ENCODE results near the gene MEP1A.

Gene MEP1A

DNA sequence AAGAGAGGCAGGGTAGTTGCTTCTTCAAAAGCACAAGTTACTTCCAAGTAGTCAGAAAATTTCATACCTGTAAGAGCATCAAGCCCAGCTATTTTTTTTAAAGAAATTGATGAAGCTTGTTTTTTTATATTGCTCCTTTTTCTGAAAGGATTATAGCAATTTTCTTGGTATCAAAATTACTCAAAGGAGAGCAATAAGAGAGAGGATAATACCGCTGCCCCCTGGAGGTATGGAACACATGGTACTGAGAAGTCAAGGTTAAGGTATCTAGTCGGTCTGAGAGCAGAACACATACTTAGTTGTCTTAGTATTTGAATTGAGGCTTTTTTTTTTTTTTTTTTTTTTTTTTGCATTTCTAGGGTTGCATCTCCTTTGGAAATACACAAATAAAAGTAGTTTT lies 69.2 kb downstream of the MEP1A start:
- TF ChIP-seq JUND (IDR thresholded peaks at IDR 0.05; ENCODE audit: low read depth), result no peak
- no peak for DNase-seq (ENCODE audit: low read depth in 1 of 2, low spot score in 1 of 2)
- in situ Hi-C loops (cut with HindIII; ENCODE audit: low pct_unique_long_range_greater_than_20kb, low sequenced_read_pairs), result no loop called here

DNA sequence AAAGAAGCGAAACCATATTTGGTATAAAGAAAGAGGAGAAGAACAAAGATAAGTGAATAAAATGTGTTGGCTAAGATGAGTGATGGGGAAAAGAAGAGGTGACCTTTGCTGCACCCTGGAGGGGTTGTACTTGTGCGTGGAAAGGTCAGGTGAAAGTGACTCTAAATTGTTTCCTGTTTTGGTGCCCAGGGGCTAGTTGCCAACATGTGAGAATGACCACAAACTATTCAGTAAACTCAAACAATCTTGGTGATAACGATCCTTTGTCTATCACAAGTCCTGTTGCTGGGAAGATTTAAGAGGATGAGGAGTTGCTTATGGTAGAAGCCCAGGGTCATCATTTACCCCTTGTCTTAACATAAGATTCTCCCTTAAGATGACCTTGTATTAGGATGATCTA lies 70.6 kb downstream of the MEP1A start:
- in situ Hi-C loops (cut with HindIII; ENCODE audit: low pct_unique_long_range_greater_than_20kb, low sequenced_read_pairs), result no loop called here
- no peak for TF ChIP-seq JUND (IDR thresholded peaks at IDR 0.05; ENCODE audit: low read depth)
- DNase-seq (ENCODE audit: low read depth in 1 of 2, low spot score in 1 of 2), result no peak

DNA sequence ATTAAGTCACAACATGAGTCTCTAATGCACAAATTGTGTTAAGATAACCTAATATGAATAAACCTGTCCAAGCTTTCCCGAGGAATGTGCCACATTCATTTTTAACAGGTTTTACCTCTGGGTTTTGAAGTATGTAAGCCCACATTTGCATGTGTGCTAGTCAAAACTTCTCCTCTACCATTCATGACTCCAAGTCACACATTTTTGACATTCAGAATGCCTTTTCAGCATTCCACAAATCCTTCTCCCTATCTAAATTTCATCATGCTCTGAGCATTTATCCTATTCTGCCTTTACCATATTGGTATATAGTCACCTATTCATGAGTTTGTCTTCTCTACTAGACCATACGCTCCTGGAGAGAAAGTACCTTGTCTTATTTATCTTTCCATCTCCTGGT lies 72.0 kb downstream of the MEP1A start:
- in situ Hi-C loops (cut with HindIII; ENCODE audit: low pct_unique_long_range_greater_than_20kb, low sequenced_read_pairs), result no loop called here
- no peak for TF ChIP-seq JUND (IDR thresholded peaks at IDR 0.05; ENCODE audit: low read depth)
- DNase-seq (ENCODE audit: low read depth in 1 of 2, low spot score in 1 of 2), result no peak

DNA sequence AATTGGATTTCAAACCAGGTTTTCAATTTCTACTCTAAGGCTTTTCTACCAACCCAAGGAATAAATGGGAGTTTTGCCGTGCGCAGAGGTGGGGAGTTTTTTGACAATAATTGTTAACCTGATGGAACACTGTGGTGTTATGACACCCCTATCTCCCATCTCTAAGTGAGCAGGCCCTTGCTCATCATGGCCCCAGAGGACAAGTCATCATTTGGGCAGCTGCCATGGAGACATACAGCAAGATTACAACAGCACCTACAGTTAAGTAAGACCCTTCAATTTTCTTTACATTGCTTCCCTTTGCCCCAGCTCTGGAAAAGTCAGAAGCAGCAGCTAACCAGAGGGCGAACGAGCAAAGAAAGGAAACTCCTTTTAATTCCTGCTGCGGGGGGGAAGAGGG lies 74.2 kb downstream of the MEP1A start:
- in situ Hi-C loops (cut with HindIII; ENCODE audit: low pct_unique_long_range_greater_than_20kb, low sequenced_read_pairs), result no loop called here
- no peak for TF ChIP-seq JUND (IDR thresholded peaks at IDR 0.05; ENCODE audit: low read depth)
- DNase-seq (ENCODE audit: low read depth in 1 of 2, low spot score in 1 of 2), result no peak

DNA sequence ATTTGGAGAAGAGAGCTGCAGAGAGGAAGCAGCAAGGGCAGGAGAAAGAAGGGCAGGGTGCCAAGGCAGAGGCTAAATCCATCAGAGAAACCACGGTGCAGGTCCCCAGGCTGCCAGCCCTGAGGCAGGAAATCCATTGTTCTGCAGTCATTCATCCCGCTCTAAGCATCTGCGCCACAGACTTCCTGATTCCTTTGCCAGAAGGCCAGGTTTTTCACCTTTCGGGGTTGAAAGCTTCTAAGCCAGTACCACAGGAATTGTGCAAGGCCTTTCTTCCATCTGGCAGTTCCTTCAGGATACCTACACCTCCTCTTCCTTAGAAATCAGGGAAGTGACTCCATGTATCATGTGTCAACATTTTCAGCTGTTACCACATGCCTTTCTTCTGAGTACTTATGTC lies 82.9 kb downstream of the MEP1A start:
- in situ Hi-C loops (cut with HindIII; ENCODE audit: low pct_unique_long_range_greater_than_20kb, low sequenced_read_pairs), result no loop called here
- TF ChIP-seq JUND (IDR thresholded peaks at IDR 0.05; ENCODE audit: low read depth), result no peak
- DNase-seq (ENCODE audit: low read depth in 1 of 2, low spot score in 1 of 2), result peak; percentile 22 to 86

DNA sequence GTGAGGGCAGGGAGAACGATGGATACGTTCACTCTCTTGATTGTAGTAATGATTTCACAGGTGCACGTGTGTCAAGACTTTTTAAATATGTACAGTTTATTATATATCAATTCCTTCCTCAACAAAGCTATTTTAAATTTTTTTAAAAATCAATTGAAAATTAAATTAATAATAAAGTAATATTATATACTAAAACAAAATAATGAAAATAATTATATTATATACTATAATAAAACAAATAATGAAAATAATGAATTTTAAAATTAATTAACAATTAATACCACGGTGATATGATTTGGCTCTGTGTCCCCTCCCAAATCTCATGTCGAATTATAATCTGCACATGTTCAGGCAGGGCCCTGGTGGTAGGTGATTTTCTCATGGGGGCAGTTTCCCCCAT lies 85.8 kb downstream of the MEP1A start:
- no peak for TF ChIP-seq JUND (IDR thresholded peaks at IDR 0.05; ENCODE audit: low read depth)

DNA sequence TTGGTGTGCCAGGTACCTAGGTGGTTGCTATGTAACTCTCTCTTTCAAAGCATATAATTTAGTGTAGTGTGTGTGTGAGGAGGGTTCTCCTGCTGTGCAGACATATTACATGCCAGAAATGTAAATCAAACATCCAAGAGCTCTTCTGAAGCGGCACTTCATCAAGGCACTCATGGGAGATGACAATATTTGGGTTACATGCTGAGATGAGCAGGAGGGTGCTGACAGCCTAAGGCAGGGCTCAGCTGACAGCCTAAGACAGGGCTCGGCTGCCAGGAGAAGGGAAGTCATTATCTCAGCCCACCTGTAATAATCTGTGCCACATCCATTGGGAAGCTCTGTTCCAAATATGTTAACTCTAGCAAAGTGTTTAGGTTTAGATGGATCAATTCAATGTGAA lies 89.5 kb downstream of the MEP1A start:
- no peak for DNase-seq (ENCODE audit: low read depth in 1 of 2, low spot score in 1 of 2)
- in situ Hi-C loops (cut with HindIII; ENCODE audit: low pct_unique_long_range_greater_than_20kb, low sequenced_read_pairs), result no loop called here
- TF ChIP-seq JUND (IDR thresholded peaks at IDR 0.05; ENCODE audit: low read depth), result no peak

More for the DNA sequence above, 85.8 kb downstream of the MEP1A start:
- in situ Hi-C loops (cut with HindIII; ENCODE audit: low pct_unique_long_range_greater_than_20kb, low sequenced_read_pairs), result no loop called here
- no peak for DNase-seq (ENCODE audit: low read depth in 1 of 2, low spot score in 1 of 2)

DNA sequence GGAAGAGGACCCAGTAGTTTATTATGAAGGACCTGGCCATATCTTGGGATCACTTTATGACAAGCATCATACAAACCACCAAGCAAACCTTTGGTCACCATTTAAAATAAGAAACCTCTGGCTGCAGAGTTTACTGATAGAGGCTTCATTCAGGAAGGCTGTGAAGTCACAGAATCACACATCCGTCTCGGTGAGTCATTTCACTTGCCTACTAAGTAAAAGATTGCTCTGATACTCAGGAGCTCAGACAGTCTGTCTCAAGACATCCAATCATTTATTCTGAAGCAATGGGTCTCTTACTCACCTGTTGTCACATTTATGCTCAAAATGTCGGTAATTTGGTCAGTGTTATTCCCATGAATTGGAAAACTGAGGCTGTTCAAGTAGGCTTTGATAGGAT lies 94.8 kb downstream of the MEP1A start:
- no peak for TF ChIP-seq JUND (IDR thresholded peaks at IDR 0.05; ENCODE audit: low read depth)
- no peak for DNase-seq (ENCODE audit: low read depth in 1 of 2, low spot score in 1 of 2)
- in situ Hi-C loops (cut with HindIII; ENCODE audit: low pct_unique_long_range_greater_than_20kb, low sequenced_read_pairs), result no loop called here

DNA sequence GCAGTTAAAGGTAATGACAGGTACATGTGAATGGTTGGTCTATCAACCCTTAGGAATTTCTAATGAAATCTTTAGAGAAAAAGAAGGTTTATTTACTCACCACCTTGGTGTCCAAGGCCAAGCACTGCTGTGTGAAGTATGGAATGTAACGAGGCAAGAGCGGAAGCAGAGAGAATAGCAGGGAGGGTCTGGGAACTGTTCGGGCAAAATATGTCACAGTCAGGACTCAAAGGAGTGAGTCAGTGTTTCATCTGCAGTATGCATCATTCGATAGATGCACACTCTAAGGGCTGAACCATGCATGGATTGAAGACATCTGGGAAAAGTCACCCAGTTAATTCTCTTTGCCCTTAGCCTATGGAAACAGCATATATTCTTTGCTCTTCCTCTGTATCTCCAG lies 95.4 kb downstream of the MEP1A start:
- DNase-seq (ENCODE audit: low read depth in 1 of 2, low spot score in 1 of 2), result no peak
- in situ Hi-C loops (cut with HindIII; ENCODE audit: low pct_unique_long_range_greater_than_20kb, low sequenced_read_pairs), result no loop called here
- no peak for TF ChIP-seq JUND (IDR thresholded peaks at IDR 0.05; ENCODE audit: low read depth)

All from T47D (cell line).